Thyroid gland (tissue), 4 donors: ENCODE results near the gene INPP5F. TPM values are rescaled to one million over a fixed set of nuclear protein-coding genes. Genes with fewer than 3 reads are reported as not detected.

ENCODE experiments used
- DNase-seq, 2 donors: peaks; one replicate each; pipeline ENCODE4 v3.0.0-alpha.2; 2019
- H3K27ac ChIP-seq, 3 donors: fragments of 200-600 bp; sonication (generic); 1 replicate in 2 of 3; 2 replicates in 1 of 3; pipeline ENCODE4 v1.5.1; 2016 to 2019; ENCODE audit warnings: mild to moderate bottlenecking in 1 of 3, moderate library complexity in 1 of 3
- H3K27me3 ChIP-seq: fragments of 200-600 bp; sonication (generic); one replicate; pipeline ENCODE4 v1.5.1; 2019
- H3K36me3 ChIP-seq, 2 donors: fragments of 200-600 bp; sonication (generic); one replicate each; pipeline ENCODE4 v1.5.1; 2016 to 2019
- H3K4me1 ChIP-seq, 2 donors: fragments of 200-600 bp; sonication (generic); one replicate each; pipeline ENCODE4 v1.5.1; 2017 to 2019
- H3K4me3 ChIP-seq, 3 donors: fragments of 200-600 bp; sonication (generic); replicated peaks in 1 of 3; 1 replicate in 2 of 3; 2 replicates in 1 of 3; pipeline ENCODE4 v1.5.1; 2016; ENCODE audit warnings: mild to moderate bottlenecking in 1 of 3
- H3K9me3 ChIP-seq: fragments of 200-600 bp; sonication (generic); one replicate; pipeline ENCODE4 v1.5.1; 2017
- POLR2A ChIP-seq, 2 donors: fragments of 450-650 bp; IDR thresholded peaks; one replicate each; pipeline ENCODE4 v1.6.1; 2017; ENCODE audit warnings: antibody characterized with exemption in 2 of 2, mild to moderate bottlenecking in 2 of 2, moderate library complexity in 1 of 2
- WGBS, 2 donors: methylation state at CpG; one replicate each; pipeline ENCODE4 v1.1.5; 2017; 5-methylcytosine and 5-hydroxymethylcytosine counted together
- intact Hi-C: fragments of 100-400 bp; cut with DNase I; formaldehyde crosslinking; loops from one replicate; pipeline ENCODE4 v1.15.1; 2023
- total RNA-seq, 4 donors: library from RNA; depleted of rRNA; stranded (reverse); fragments of >200 nt; gene quantifications; one replicate each; pipeline ENCODE4 v1.2.3, GENCODE V29; 2016
- TF ChIP-seq, protein P1 (sequence below), 6 experiments: fragments of 200-600 bp in 3 of 6; fragments of 450-650 bp in 3 of 6; sonication (generic) in 3 of 6; IDR thresholded peaks; one replicate each; pipeline ENCODE4 v1.5.1; 2016 to 2019; ENCODE audit warnings: antibody characterized with exemption in 6 of 6, mild to moderate bottlenecking in 2 of 6, inconsistent platforms in 1 of 6, moderate library complexity in 1 of 6

INPP5F gene
- total RNA-seq, 4 donors from 2014 or later, result 12.6 to 14.9 (median 13.4) TPM

DNA sequence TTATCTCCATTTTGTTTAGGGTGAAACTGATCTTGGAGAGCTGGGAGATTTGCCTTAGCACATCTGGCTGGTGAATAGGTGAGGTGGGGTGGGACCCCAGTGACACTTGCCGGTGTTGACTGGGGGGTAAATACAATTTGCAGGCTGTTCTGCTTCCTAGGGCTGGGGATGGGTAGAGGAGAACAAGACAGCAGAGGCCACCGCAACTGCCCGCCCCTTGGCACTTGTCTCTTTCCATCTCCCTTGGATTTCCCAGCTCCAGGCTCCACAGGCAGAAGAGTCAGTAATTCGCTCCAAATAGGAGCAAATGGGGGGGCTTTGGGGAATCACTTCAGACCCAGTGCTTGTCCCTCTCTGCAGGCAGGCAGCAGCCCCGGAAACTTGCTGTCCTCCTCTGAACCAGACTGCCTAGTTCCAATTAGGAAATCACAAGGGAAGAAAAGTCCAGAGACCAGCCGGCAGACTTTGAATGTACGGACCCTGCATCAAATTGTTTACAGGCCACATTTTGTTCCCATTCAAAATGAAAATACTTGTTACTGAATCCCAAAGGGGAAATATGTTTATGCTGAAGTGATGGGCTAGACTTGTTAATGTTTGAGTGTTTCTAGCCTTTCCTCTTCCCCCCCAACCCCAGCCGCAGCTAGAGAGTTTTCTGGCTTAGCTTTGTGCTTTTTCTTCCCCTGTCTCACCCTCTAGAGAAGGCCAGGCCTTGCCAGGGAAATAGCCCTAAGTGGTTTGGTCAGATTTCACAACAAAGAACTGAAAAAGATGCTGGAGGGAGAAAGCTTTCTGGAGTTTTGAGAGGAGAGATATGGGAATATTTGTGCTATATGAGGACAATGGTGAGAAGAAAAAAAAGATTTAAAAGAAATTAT lies 10.0 kb upstream of the INPP5F start:
- no peak overlapping the region for H3K4me3 ChIP-seq
- 47 to 60% methylated on average over 8 of the region's 8 CpGs for WGBS, 2 donors

DNA sequence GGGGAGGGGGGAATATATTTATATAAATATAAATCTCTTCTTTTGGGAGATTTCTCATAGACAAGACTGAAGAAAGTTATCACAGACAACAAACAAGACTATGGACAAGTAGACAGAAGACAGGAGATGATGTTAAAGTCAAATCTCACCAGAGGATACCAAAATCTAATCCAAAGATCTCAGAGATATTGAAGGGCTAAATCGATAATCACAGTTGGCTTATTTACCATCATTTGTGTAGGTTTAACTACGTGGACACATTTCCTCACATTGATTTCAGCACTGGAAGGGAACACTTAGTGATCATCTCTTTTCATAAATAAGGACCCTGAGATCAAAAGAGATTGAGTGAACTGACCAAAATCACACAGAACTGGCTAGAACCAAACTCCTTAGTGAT lies 2.7 kb upstream of the INPP5F start:
- WGBS, 2 donors, result 87 to 88% methylated on average over 2 of the region's 2 CpGs
- no peaks in the 10 kb centered on the region for H3K9me3 ChIP-seq
- no peak for DNase-seq
- H3K27ac ChIP-seq, result no peak overlapping the region
- no peaks in the 10 kb centered on the region for H3K27me3 ChIP-seq
- H3K36me3 ChIP-seq, result no peaks in the 10 kb centered on the region
- H3K4me1 ChIP-seq, result peaks cover 18 to 21% of the 10 kb centered on the region in 2 donors
- intact Hi-C loops, result no loop called here
- TF ChIP-seq POLR2A (IDR thresholded peaks at IDR 0.05), result no peak
- TF ChIP-seq, protein P1, sequence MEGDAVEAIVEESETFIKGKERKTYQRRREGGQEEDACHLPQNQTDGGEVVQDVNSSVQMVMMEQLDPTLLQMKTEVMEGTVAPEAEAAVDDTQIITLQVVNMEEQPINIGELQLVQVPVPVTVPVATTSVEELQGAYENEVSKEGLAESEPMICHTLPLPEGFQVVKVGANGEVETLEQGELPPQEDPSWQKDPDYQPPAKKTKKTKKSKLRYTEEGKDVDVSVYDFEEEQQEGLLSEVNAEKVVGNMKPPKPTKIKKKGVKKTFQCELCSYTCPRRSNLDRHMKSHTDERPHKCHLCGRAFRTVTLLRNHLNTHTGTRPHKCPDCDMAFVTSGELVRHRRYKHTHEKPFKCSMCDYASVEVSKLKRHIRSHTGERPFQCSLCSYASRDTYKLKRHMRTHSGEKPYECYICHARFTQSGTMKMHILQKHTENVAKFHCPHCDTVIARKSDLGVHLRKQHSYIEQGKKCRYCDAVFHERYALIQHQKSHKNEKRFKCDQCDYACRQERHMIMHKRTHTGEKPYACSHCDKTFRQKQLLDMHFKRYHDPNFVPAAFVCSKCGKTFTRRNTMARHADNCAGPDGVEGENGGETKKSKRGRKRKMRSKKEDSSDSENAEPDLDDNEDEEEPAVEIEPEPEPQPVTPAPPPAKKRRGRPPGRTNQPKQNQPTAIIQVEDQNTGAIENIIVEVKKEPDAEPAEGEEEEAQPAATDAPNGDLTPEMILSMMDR (IDR thresholded peaks at IDR 0.05), result no peak
- no peak overlapping the region for H3K4me3 ChIP-seq

More for the DNA sequence above, 10.0 kb upstream of the INPP5F start:
- Histone ChIP-seq H3K27ac (peak overlapping the region in 1 of 3 donors; percentile 31), H3K27me3 (no peaks in the 10 kb centered on the region), H3K4me1 (no peaks in the 10 kb centered on the region), H3K9me3 (no peaks in the 10 kb centered on the region), H3K36me3 (no peaks in the 10 kb centered on the region)
- TF ChIP-seq, protein P1 (IDR thresholded peaks at IDR 0.05), result no peak
- no peak for TF ChIP-seq POLR2A (IDR thresholded peaks at IDR 0.05)
- DNase-seq, result peak; percentile 35 to 50
- intact Hi-C loops, result no loop called here

DNA sequence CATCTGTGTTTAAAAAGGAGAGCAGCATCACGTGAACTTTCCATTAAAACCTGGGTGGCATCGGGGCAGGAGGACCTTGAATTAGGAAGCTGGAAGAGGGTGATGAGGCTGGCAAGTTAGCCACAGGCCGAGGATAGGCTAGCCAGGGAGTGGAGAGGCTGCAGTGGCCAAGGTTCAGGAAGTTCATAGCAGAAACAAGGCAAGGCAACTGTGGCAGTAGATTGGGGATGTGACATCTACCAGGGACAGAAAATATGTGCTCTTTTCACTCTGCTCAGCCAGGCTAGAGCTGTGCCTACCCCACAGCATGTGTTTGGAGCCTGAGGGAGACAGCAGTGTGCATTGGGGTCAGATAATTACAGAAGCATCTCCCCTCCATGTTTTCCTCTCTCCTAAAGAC lies 2.2 kb upstream of the INPP5F start:
- WGBS, 2 donors, result 91 to 92% methylated on average over 3 of the region's 3 CpGs
- intact Hi-C loops, result no loop called here

DNA sequence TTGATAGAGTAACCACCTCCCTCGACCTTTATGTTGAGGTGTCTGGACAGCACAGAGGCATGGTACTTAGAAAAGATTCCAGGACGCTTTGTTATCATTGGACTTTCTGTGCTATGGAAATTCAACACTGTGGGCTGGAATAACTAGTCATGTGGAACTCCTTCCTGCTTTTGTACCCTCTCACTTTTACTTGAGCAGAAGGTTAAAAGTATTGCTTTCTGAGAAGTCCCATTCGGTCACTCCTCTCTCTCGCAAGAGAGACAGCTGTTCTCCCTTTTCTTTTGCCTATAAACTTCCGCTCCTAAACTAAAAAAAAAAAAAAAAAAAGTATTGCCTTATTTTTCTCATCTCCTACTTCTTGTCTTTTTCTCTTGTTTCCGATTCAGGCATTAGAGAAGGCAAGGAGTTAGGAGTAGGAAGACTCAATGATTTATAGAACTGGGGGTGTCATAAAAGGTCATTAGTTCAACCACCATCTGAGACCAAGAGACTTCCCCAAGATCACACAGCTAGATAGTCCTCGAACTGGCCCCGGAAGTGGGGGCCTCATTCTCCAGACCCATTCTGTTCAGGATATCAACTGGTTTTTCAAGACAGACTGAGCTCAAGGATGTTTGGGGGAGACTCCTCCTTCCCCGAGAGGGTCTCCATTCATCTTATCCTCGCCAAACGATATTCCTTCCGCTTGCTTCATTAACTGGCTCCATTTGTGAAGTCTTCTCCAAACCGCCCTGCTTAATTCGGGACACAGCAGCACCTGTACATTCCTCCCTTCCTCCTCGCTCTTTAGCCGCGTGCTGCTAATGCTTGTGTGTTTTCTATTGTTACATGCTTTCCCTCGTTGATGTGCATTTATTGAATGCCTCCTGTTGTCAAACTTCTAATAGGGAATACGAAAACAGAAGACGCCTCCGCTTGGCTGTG lies 995 bp upstream of the INPP5F start:
- Histone ChIP-seq H3K9me3 (no peaks in the 10 kb centered on the region), H3K36me3 (no peaks in the 10 kb centered on the region), H3K27ac (peak overlapping the region; percentile 77 to 96 (median 96)), H3K27me3 (no peaks in the 10 kb centered on the region), H3K4me3 (peak overlapping the region in 2 of 3 donors; percentile 36 to 48), H3K4me1 (peaks cover 18 to 21% of the 10 kb centered on the region in 2 donors)
- intact Hi-C loops, result no loop called here
- WGBS, 2 donors, result 16 to 25% methylated on average over 21 of the region's 21 CpGs
- TF ChIP-seq, protein P1 (IDR thresholded peaks at IDR 0.05), result no peak
- TF ChIP-seq POLR2A (IDR thresholded peaks at IDR 0.05), result peak in 1 of 2 donors; percentile 78
- peak in 1 of 2 donors; percentile 10 for DNase-seq

More for the DNA sequence above, 2.2 kb upstream of the INPP5F start:
- no peak for DNase-seq
- TF ChIP-seq, protein P1 (IDR thresholded peaks at IDR 0.05), result no peak
- no peak for TF ChIP-seq POLR2A (IDR thresholded peaks at IDR 0.05)
- H3K4me1 ChIP-seq, result peaks cover 18 to 21% of the 10 kb centered on the region in 2 donors
- no peaks in the 10 kb centered on the region for H3K9me3 ChIP-seq
- H3K27ac ChIP-seq, result peak overlapping the region in 2 of 3 donors; percentile 38 to 96
- no peaks in the 10 kb centered on the region for H3K36me3 ChIP-seq
- H3K27me3 ChIP-seq, result no peaks in the 10 kb centered on the region
- H3K4me3 ChIP-seq, result no peak overlapping the region
